Smooth muscle cell (in vitro differentiated cells): ENCODE results near the gene NRDE2. TPM values are rescaled to one million over a fixed set of nuclear protein-coding genes. Genes with fewer than 3 reads are reported as not detected.

Experiments
- DNase-seq: peaks from one replicate; lab custom pipeline; 2025; ENCODE audit not compliant: unreplicated experiment; lab: John Stamatoyannopoulos, UW
- H2AFZ ChIP-seq: fragments of 200-600 bp; sonication (generic); 2 replicates; pipeline ENCODE4 v1.6.0; 2016; ENCODE audit warnings: antibody characterized with exemption, low read depth, mild to moderate bottlenecking
- H3F3A ChIP-seq: fragments of 200-600 bp; sonication (generic); 2 replicates; pipeline ENCODE4 v1.6.0; 2017; ENCODE audit warnings: antibody characterized with exemption, low read depth
- H3K27ac ChIP-seq: fragments of 200-600 bp; sonication (generic); 2 replicates; pipeline ENCODE4 v1.5.1; 2016; ENCODE audit warnings: low read depth, mild to moderate bottlenecking
- H3K27me3 ChIP-seq: fragments of 200-600 bp; sonication (generic); 2 replicates; pipeline ENCODE4 v1.6.1; 2016; ENCODE audit warnings: low read depth, mild to moderate bottlenecking
- H3K36me3 ChIP-seq: fragments of 200-600 bp; sonication (generic); 2 replicates; pipeline ENCODE4 v1.5.1; 2016; ENCODE audit warnings: low read depth
- H3K4me1 ChIP-seq: fragments of 200-600 bp; sonication (generic); 2 replicates; pipeline ENCODE4 v1.5.1; 2016; ENCODE audit warnings: low read depth
- H3K4me2 ChIP-seq: fragments of 200-600 bp; sonication (generic); 2 replicates; pipeline ENCODE4 v1.6.0; 2016; ENCODE audit warnings: mild to moderate bottlenecking
- H3K4me3 ChIP-seq: fragments of 200-600 bp; sonication (generic); 2 replicates; pipeline ENCODE4 v1.5.1; 2016; ENCODE audit warnings: mild to moderate bottlenecking
- H3K79me2 ChIP-seq: fragments of 200-600 bp; sonication (generic); 2 replicates; pipeline ENCODE4 v1.6.0; 2016; ENCODE audit warnings: low read depth, mild to moderate bottlenecking
- H3K9ac ChIP-seq: fragments of 200-600 bp; sonication (generic); 2 replicates; pipeline ENCODE4 v1.6.0; 2016; ENCODE audit warnings: low read depth
- H3K9me3 ChIP-seq: fragments of 200-600 bp; sonication (generic); replicated peaks from 2 replicates; pipeline ENCODE4 v1.5.1; 2016; ENCODE audit warnings: low read depth
- H4K20me1 ChIP-seq: fragments of 200-600 bp; sonication (generic); 2 replicates; pipeline ENCODE4 v1.6.0; 2016; ENCODE audit warnings: low read depth
- WGBS: methylation state at CpG from one replicate; pipeline ENCODE4 v1.1.7; 2016; ENCODE audit warnings: low lambda C conversion rate; 5-methylcytosine and 5-hydroxymethylcytosine counted together
- polyA plus RNA-seq: library from polyadenylated mRNA; unstranded; fragments of >200 nt; fragmentation: Nextera tagmentation; extraction: Ambion mirVana; gene quantifications from 2 replicates; pipeline ENCODE4 v1.2.1, GENCODE V29; 2016
- total RNA-seq: library from RNA; depleted of rRNA; stranded (reverse); fragments of >200 nt; gene quantifications from 2 replicates; pipeline ENCODE4 v1.2.3, GENCODE V29; 2014
- TF ChIP-seq, protein P1 (sequence below): fragments of 200-600 bp; sonication (generic); IDR thresholded peaks from 2 replicates; pipeline ENCODE4 v1.5.1; 2017; ENCODE audit warnings: borderline replicate concordance, mild to moderate bottlenecking, antibody characterized with exemption; ENCODE audit not compliant: insufficient read depth, poor library complexity, severe bottlenecking

Gene NRDE2
- total and polyA plus RNA-seq, 2 experiments from 2014 or later, result 8.0 to 9.9 TPM

DNA sequence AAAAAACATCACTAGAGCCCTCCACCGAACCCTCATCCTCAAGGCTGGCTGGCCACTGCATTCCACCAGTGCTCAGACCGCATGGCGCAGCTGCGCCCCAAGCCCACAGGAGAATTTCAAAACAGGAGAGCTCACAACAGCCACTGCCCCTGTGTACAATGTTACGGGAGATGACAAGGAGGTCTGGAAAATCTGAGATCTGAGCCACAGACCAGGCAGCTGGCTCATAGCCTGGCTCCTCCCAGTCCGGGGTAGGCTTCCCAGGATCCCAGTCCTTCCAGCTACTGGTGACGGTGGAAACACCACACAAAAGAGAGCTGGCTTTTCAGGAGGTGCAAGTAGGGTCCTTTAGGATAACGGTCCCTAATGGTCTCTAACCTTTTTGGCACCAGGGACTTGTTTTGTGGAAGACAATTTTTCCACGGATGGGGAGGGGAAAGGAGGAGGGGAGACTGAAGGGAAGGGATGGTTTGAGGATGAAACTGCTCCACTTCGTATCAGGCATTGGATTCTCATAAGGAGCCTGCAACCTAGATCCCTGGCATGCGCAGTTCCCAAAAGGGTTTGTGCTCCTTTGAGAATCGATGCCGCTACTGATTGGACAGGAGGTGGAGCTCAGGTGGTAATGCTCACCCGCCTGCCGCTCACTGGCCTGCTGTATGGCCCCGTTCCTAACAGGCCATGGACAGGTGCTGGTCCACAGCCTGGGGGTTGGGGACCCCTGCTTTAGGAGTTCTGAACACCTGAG, 23.0 kb upstream of the NRDE2 start:
- Histone ChIP-seq H3F3A (no peaks in the 10 kb centered on the region), H3K27ac (no peak overlapping the region), H3K36me3 (no peaks in the 10 kb centered on the region), H3K79me2 (no peaks in the 10 kb centered on the region), H2AFZ (no peak overlapping the region), H3K9ac (no peak overlapping the region), H4K20me1 (no peaks in the 10 kb centered on the region), H3K9me3 (no peaks in the 10 kb centered on the region), H3K4me1 (peaks cover 6% of the 10 kb centered on the region), H3K27me3 (peaks cover 5% of the 10 kb centered on the region), H3K4me2 (no peak overlapping the region), H3K4me3 (no peak overlapping the region)
- TF ChIP-seq, protein P1, sequence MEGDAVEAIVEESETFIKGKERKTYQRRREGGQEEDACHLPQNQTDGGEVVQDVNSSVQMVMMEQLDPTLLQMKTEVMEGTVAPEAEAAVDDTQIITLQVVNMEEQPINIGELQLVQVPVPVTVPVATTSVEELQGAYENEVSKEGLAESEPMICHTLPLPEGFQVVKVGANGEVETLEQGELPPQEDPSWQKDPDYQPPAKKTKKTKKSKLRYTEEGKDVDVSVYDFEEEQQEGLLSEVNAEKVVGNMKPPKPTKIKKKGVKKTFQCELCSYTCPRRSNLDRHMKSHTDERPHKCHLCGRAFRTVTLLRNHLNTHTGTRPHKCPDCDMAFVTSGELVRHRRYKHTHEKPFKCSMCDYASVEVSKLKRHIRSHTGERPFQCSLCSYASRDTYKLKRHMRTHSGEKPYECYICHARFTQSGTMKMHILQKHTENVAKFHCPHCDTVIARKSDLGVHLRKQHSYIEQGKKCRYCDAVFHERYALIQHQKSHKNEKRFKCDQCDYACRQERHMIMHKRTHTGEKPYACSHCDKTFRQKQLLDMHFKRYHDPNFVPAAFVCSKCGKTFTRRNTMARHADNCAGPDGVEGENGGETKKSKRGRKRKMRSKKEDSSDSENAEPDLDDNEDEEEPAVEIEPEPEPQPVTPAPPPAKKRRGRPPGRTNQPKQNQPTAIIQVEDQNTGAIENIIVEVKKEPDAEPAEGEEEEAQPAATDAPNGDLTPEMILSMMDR, result no peak
- no peak for DNase-seq
- 77% methylated on average over 16 of the region's 16 CpGs for WGBS

DNA sequence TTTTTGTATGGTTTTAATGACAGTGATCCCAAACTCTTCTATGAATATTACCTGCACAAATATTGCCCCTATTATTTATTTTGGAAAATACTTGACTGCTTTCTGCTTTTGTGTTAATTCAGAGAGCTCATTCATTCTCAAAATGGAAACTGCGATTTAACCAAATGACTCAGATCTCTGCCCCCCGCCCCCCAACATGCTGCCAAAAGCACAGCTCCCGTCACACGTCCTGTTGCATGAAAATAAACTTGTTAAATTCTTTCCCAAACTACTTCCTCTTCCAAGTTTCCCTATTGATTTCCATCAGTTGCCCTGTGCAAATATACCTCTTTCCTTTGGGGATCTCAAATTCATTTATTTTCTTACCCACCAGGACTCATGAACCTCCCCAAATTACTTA, 18.0 kb upstream of the NRDE2 start:
- Histone ChIP-seq H3K9me3 (no peaks in the 10 kb centered on the region), H3F3A (no peaks in the 10 kb centered on the region), H3K4me1 (no peaks in the 10 kb centered on the region), H4K20me1 (no peaks in the 10 kb centered on the region), H3K27me3 (no peaks in the 10 kb centered on the region), H3K36me3 (no peaks in the 10 kb centered on the region), H3K4me3 (no peak overlapping the region), H3K79me2 (no peaks in the 10 kb centered on the region), H3K27ac (no peak overlapping the region), H3K4me2 (no peak overlapping the region), H3K9ac (no peak overlapping the region), H2AFZ (no peak overlapping the region)
- 76% methylated on average over 4 of the region's 4 CpGs for WGBS
- DNase-seq, result no peak
- TF ChIP-seq, protein P1, result no peak

DNA sequence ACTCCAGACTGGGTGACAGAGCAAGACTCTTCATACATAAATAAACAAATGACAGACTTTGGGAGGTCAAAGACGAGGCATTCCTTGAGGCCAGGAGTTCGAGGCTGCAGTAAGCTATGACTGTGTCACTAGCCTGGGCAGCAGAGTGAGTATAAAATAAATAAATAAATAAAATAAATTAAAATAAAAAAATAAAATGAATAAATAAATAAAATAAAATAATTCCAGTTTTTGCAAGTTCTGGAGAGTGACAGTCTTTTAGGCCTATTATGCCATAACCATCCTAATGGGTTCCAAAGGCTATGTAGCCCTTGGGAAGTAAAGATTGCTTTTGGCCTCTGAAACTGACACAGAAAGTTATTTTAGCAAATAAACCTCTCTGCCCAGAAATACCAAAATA, 16.5 kb upstream of the NRDE2 start:
- H3K4me1 ChIP-seq, result no peaks in the 10 kb centered on the region

More for the DNA sequence above, 16.5 kb upstream of the NRDE2 start:
- Histone ChIP-seq H2AFZ (no peak overlapping the region), H3K27me3 (no peaks in the 10 kb centered on the region), H4K20me1 (no peaks in the 10 kb centered on the region), H3K4me3 (no peak overlapping the region), H3K9ac (no peak overlapping the region), H3K36me3 (no peaks in the 10 kb centered on the region), H3K79me2 (no peaks in the 10 kb centered on the region), H3K9me3 (no peaks in the 10 kb centered on the region), H3K4me2 (no peak overlapping the region), H3F3A (no peaks in the 10 kb centered on the region), H3K27ac (no peak overlapping the region)
- 88% methylated on average over 2 of the region's 2 CpGs for WGBS
- no peak for DNase-seq
- TF ChIP-seq, protein P1, result no peak
